SJCRH30 (cell line): ENCODE data around the gene MAPKAP1. TPM values are rescaled to one million over a fixed set of nuclear protein-coding genes. Genes with fewer than 3 reads are reported as not detected.
"Not testable (repeated sequence)": the region's sequence is repeated elsewhere in the genome, so short reads cannot be mapped to it uniquely, and the experiment has no call there.

Experiments
- DNase-seq, 2 experiments: peaks; one replicate each; pipeline ENCODE4 v3.0.0-alpha.2; 2015 to 2020
- H3K27ac ChIP-seq: fragments of 250-450 bp; sonication (Bioruptor Pico); 2 replicates; pipeline ENCODE4 v1.5.1; 2020; ENCODE audit warnings: mild to moderate bottlenecking, moderate library complexity
- H3K27me3 ChIP-seq: fragments of 250-450 bp; sonication (Bioruptor Pico); 2 replicates; pipeline ENCODE4 v1.5.1; 2020; ENCODE audit warnings: mild to moderate bottlenecking, moderate library complexity
- H3K36me3 ChIP-seq: fragments of 250-450 bp; sonication (Bioruptor Pico); 2 replicates; pipeline ENCODE4 v1.5.1; 2020; ENCODE audit warnings: mild to moderate bottlenecking, moderate library complexity
- H3K4me1 ChIP-seq: fragments of 250-450 bp; sonication (Bioruptor Pico); 2 replicates; pipeline ENCODE4 v1.5.1; 2020; ENCODE audit warnings: mild to moderate bottlenecking, moderate library complexity
- H3K4me3 ChIP-seq: fragments of 250-450 bp; sonication (Bioruptor Pico); 2 replicates; pipeline ENCODE4 v1.5.1; 2020; ENCODE audit warnings: mild to moderate bottlenecking, moderate library complexity
- H3K9me3 ChIP-seq: fragments of 250-450 bp; sonication (Bioruptor Pico); replicated peaks from 2 replicates; pipeline ENCODE4 v1.5.1; 2020; ENCODE audit warnings: mild to moderate bottlenecking, moderate library complexity
- total RNA-seq: library from RNA; depleted of rRNA; stranded (reverse); fragments of >200 nt; shearing (Covaris generic); gene quantifications from 2 replicates; pipeline ENCODE4 v1.2.3, GENCODE V29; 2014

The MAPKAP1 gene
- total RNA-seq, 1 experiment from 2014 or later = 109 TPM

GRCh38 chr9:125699870-125700269 lies 7.1 kb downstream of the MAPKAP1 start:
- Histone ChIP-seq H3K4me3 (no peak overlapping the region), H3K27ac (no peak overlapping the region), H3K9me3 (no peaks in the 10 kb centered on the region), H3K36me3 (no peaks in the 10 kb centered on the region; the same call in 1 of the 2 replicates), H3K27me3 (no peaks in the 10 kb centered on the region), H3K4me1 (peaks cover 6% of the 10 kb centered on the region)
- DNase-seq = no peak

GRCh38 chr9:125696106-125696647 lies 10.8 kb downstream of the MAPKAP1 start:
- no peaks in the 10 kb centered on the region for H3K27me3 ChIP-seq
- no peaks in the 10 kb centered on the region for H3K9me3 ChIP-seq
- no peak overlapping the region for H3K27ac ChIP-seq
- peaks cover 14% of the 10 kb centered on the region for H3K4me1 ChIP-seq
- H3K4me3 ChIP-seq = no peak overlapping the region
- DNase-seq = no peak
- H3K36me3 ChIP-seq = peaks cover 2% of the 10 kb centered on the region; the same call in 1 of the 2 replicates

GRCh38 chr9:125695548-125695947 lies 11.5 kb downstream of the MAPKAP1 start:
- not testable (repeated sequence) for H3K27ac ChIP-seq

GRCh38 chr9:125694478-125694877 lies 12.5 kb downstream of the MAPKAP1 start:
- H3K4me3 ChIP-seq = no peak overlapping the region
- peak; percentile 19 to 20 for DNase-seq
- H3K4me1 ChIP-seq = peaks cover 14% of the 10 kb centered on the region
- no peaks in the 10 kb centered on the region for H3K9me3 ChIP-seq
- peak overlapping the region; percentile 31; the same call in 1 of the 2 replicates for H3K27ac ChIP-seq
- peaks cover 5% of the 10 kb centered on the region for H3K36me3 ChIP-seq
- no peaks in the 10 kb centered on the region for H3K27me3 ChIP-seq

More at GRCh38 chr9:125695548-125695947, 11.5 kb downstream of the MAPKAP1 start:
- not testable (repeated sequence) for H3K4me3 ChIP-seq, H3K9me3 ChIP-seq, DNase-seq, H3K27me3 ChIP-seq, H3K36me3 ChIP-seq
- H3K4me1 ChIP-seq = peaks cover 14% of the 10 kb centered on the region

GRCh38 chr9:125693492-125693891 lies 13.5 kb downstream of the MAPKAP1 start:
- DNase-seq, H3K4me3 ChIP-seq, H3K27me3 ChIP-seq, H3K27ac ChIP-seq, H3K9me3 ChIP-seq, H3K36me3 ChIP-seq: not testable (repeated sequence)
- peaks cover 14% of the 10 kb centered on the region for H3K4me1 ChIP-seq

GRCh38 chr9:125691869-125692268 lies 15.1 kb downstream of the MAPKAP1 start:
- Histone ChIP-seq H3K9me3 (no peaks in the 10 kb centered on the region), H3K27ac (no peak overlapping the region), H3K27me3 (no peaks in the 10 kb centered on the region), H3K36me3 (peaks cover 5% of the 10 kb centered on the region), H3K4me1 (peaks cover 18% of the 10 kb centered on the region), H3K4me3 (no peak overlapping the region)
- DNase-seq = no peak

- Histone ChIP-seq H3K36me3 (peaks cover 5% of the 10 kb centered on the region; the same call in 1 of the 2 replicates), H3K4me3 (no peak overlapping the region), H3K4me1 (peaks cover 18% of the 10 kb centered on the region), H3K27me3 (no peaks in the 10 kb centered on the region), H3K9me3 (no peaks in the 10 kb centered on the region), H3K27ac (no peak overlapping the region)
- no peak for DNase-seq
Observed at GRCh38 chr9:125690679-125691078, 16.3 kb downstream of the MAPKAP1 start.

GRCh38 chr9:125687163-125687863 lies 19.7 kb downstream of the MAPKAP1 start:
- no peak overlapping the region for H3K27ac ChIP-seq

GRCh38 chr9:125685167-125685566 lies 21.8 kb downstream of the MAPKAP1 start:
- H3K36me3 ChIP-seq = no peaks in the 10 kb centered on the region
- H3K4me1 ChIP-seq = peaks cover 45% of the 10 kb centered on the region
- H3K27ac ChIP-seq = no peak overlapping the region
- no peak overlapping the region for H3K4me3 ChIP-seq
- no peaks in the 10 kb centered on the region for H3K27me3 ChIP-seq
- DNase-seq = no peak
- H3K9me3 ChIP-seq = no peaks in the 10 kb centered on the region

More at GRCh38 chr9:125687163-125687863, 19.7 kb downstream of the MAPKAP1 start:
- Histone ChIP-seq H3K4me3 (no peak overlapping the region), H3K4me1 (peaks cover 24% of the 10 kb centered on the region), H3K9me3 (no peaks in the 10 kb centered on the region), H3K27me3 (no peaks in the 10 kb centered on the region), H3K36me3 (peaks cover 3% of the 10 kb centered on the region; the same call in 1 of the 2 replicates)
- DNase-seq = peak in 1 of 2 experiments; percentile 52

- Histone ChIP-seq H3K4me1 (peaks cover 45% of the 10 kb centered on the region), H3K4me3 (no peak overlapping the region), H3K27me3 (no peaks in the 10 kb centered on the region), H3K27ac (peak overlapping the region; percentile 65), H3K9me3 (no peaks in the 10 kb centered on the region), H3K36me3 (no peaks in the 10 kb centered on the region)
- DNase-seq = peak in 1 of 2 experiments; percentile 57
Observed at GRCh38 chr9:125683486-125683885, 23.5 kb downstream of the MAPKAP1 start.

- DNase-seq = peak in 1 of 2 experiments; percentile 37
- peaks cover 42% of the 10 kb centered on the region for H3K4me1 ChIP-seq
- H3K9me3 ChIP-seq = no peaks in the 10 kb centered on the region
- no peaks in the 10 kb centered on the region for H3K27me3 ChIP-seq
- H3K27ac ChIP-seq = peak overlapping the region; percentile 65; the same call in 1 of the 2 replicates
- no peaks in the 10 kb centered on the region for H3K36me3 ChIP-seq
- H3K4me3 ChIP-seq = no peak overlapping the region
Observed at GRCh38 chr9:125682340-125682739, 24.7 kb downstream of the MAPKAP1 start.

- DNase-seq = no peak
- Histone ChIP-seq H3K27ac (peak overlapping the region; percentile 13; the same call in 1 of the 2 replicates), H3K4me3 (no peak overlapping the region), H3K36me3 (no peaks in the 10 kb centered on the region), H3K27me3 (no peaks in the 10 kb centered on the region), H3K9me3 (no peaks in the 10 kb centered on the region), H3K4me1 (peaks cover 40% of the 10 kb centered on the region)
Observed at GRCh38 chr9:125681657-125682056, 25.4 kb downstream of the MAPKAP1 start.

GRCh38 chr9:125681086-125681622 lies 25.9 kb downstream of the MAPKAP1 start:
- Histone ChIP-seq H3K9me3 (no peaks in the 10 kb centered on the region), H3K27me3 (no peaks in the 10 kb centered on the region), H3K36me3 (no peaks in the 10 kb centered on the region), H3K27ac (peak overlapping the region; percentile 13), H3K4me3 (no peak overlapping the region), H3K4me1 (peaks cover 44% of the 10 kb centered on the region)
- DNase-seq = peak; percentile 37 to 59

- Histone ChIP-seq H3K27ac (no peak overlapping the region), H3K4me3 (no peak overlapping the region), H3K36me3 (no peaks in the 10 kb centered on the region), H3K4me1 (peaks cover 51% of the 10 kb centered on the region), H3K27me3 (no peaks in the 10 kb centered on the region), H3K9me3 (no peaks in the 10 kb centered on the region)
- DNase-seq = no peak
Observed at GRCh38 chr9:125680445-125680844, 26.6 kb downstream of the MAPKAP1 start.

- Histone ChIP-seq H3K27ac (no peak overlapping the region), H3K4me3 (no peak overlapping the region), H3K4me1 (peaks cover 57% of the 10 kb centered on the region), H3K9me3 (no peaks in the 10 kb centered on the region), H3K27me3 (no peaks in the 10 kb centered on the region), H3K36me3 (no peaks in the 10 kb centered on the region)
- DNase-seq = no peak
Observed at GRCh38 chr9:125679597-125680189, 27.3 kb downstream of the MAPKAP1 start.
